Measurements from ENCODE around the gene FAM120B.
A peak's percentile ranks its signal among the peaks of the same experiment; 100 is the strongest.
"Not testable (repeated sequence)": the region's sequence is repeated elsewhere in the genome, so short reads cannot be mapped to it uniquely, and the experiment has no call there.

The FAM120B gene

DNA sequence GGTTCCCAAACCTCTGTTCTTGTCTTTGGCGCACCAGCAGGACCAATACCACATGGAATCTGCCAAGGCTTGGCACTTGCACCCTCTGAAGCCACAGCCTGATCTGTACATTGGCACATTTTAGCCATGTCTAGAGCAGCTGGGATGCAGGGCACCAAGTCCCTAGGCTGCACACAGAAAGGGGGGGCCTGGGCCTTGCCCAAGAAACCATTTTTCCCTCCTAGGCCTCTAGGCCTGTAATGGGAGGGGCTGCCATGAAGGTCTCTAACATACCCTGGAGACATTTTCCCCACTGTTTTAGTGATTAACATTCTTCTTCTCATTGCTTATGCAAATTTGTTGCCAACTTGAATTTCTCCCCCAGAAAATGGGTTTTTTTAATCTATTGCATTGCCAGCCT, 5.4 kb upstream of the FAM120B start:
- no peak for DNase-seq

DNA sequence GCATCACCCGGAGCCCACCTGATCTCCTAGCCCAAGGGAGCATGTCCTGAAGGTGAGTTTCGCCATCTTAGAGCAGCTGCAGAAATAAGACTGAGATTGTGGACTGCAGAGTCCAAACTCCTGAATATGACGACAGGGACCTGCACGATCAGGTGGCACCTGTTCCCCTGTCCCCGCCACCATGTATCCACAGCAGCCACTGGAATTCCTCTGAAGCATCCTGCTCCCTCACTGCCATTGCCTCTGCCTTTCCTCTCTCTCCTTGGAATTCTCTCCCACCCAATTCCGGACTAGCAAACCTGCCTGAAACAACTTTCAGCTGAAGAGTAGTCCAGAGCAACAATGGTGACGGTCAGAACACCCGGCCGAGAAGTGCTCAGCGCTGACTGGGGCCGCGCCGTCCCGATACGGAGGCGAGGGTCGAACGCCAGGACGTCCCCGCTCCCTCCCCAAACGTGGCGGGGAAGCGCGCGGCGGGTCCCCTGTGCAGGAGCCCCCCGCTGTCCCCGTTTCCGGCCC, 694 bp upstream of the FAM120B start:
- DNase-seq: no peak

DNA sequence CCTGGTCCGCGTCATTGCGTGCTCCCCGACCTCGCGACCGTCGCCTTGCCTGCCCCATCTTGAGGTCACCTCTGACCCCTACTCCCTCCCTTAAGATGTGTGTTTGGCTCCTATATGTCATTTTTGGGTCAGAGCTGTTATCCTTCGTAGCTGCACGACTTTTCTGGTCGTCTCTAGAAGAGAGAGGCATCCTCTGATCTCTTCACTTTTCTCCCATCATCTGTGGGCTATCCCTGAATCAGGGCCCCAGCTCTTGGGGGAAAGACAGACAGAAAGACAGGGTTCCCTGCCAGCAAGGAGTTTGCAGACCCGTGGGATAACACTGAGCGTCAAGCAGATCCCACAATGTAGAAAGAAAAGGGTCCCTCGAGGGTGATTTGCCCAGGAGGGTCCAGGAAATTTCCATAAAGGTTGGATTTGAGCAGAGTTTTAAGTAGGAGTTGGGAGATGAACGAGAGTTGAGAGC, 555 bp downstream of the FAM120B start:
- no peak for DNase-seq

DNA sequence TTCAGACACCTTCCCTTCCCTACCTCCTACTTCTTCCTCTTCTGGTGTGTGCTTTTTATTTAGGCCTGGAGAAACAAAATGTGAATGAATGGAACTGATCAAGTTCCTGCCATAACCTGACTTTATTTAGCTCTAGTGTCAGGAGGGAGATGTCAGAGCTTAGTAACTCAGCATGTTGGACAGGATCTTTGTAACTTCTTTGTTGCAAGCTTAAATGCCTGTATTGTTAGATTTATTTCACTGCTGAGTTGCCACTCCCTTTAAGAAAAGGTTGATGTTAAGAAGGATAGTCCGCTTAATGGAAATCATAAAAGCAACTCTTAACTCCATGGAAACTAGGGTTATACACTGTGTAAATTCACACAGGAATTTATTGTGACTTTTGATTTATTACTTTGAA, 2.2 kb downstream of the FAM120B start:
- DNase-seq: peak in 1 of 4 experiments; percentile 10

DNA sequence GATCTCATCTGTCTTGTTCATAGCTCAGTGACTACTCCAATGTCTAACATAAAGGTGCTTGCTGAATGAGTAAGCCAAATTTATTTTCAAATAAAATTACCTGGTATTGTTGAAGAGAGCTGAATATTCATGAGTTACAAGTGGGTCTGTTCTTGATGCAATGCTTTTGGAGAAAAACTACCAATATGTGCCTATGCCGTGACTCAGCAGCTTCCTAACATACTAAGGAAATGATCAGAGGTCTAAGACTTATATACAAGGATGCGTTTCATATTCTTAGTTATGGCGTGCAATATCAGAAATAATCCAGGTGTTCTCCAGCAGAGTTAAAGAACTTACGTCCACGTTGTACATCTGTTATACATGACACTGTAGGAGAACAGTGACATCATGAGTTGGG, 5.1 kb downstream of the FAM120B start:
- no peak for DNase-seq

DNA sequence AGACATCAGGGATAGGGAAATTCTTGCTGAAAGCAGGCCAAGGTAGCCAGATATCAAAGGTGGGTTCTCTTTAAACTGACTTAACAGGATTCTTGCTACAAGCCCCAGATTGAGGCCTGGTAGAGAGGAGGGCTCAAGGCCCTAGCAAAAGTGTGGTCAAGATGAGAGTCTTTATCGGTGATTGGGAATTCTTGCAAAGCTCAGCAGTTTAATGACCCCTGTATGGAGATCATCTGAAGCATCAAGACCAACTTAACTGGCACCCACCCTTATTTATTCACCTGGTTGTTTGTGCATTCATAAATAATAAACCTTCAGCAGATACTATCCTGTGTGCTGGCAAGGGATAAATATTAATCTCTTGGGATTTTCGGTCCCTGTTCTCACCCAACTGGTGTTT, 6.3 kb downstream of the FAM120B start:
- no peak for DNase-seq

DNA sequence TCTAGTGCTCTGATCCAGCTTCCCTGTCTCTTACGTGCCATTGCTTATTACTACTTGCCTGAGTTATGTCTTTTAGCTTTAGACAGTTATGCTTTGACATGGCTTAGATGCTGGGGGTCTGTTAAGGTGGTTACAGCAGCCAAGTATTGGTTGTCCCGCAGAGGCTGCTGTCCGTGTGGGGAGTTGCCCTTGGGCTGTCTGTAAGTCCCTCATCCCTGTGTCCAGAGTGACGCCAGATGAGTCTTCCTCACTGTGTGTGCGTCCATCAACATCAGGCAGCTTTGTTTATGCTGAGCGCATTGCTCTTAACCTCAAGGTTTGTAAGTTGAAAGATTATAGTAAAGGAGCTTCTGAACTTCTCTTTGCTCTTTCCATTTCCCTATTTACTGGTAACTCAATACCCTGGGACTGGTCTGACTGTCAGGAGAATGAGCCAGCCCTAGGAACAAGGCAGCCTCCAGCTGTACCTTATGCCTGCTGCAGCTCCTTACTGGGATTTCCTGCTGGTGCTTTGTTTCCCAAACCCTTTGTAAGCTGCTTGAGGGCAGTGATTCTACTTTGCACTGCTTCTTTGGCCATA, 7.2 kb downstream of the FAM120B start:
- DNase-seq: no peak

DNA sequence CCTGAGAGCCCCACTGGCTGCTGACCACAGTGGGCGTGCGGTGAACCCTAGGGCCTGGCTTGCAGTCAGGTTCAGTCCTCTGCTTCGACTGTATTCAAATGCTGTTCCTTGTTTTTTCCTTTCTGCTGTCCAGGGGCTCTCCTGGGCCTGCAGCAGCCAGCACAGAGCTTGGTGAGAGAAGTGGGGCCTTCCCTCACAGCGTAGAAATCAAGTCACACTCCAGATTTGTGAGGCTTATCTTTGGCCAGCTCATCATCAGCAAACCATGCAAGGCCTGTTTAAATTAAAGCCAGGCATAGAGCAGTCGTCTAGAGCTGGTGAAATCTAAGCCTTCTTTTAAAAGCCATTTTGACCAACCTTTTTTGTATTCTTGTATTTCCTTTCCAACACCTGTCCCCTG, 8.4 kb downstream of the FAM120B start:
- no peak for DNase-seq

DNA sequence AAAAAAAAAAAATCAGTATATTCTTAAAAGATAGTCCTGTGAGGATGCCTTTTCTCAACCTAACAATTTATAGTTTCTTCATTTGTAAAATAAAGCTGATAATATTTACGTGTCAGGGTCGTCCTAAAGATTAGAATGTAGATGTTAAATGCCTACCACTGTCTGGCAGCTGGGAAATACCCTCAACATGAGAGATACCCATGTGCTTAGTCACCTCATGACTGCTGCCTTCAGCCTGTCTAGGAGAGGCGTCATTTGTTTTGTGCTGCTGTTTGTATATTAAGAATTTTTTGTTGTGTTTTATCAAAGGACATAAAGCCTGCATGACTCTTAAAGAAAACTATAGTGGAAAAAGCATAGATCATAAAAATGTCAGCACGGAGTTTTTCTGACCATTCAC, 9.5 kb downstream of the FAM120B start:
- no peak for DNase-seq

DNA sequence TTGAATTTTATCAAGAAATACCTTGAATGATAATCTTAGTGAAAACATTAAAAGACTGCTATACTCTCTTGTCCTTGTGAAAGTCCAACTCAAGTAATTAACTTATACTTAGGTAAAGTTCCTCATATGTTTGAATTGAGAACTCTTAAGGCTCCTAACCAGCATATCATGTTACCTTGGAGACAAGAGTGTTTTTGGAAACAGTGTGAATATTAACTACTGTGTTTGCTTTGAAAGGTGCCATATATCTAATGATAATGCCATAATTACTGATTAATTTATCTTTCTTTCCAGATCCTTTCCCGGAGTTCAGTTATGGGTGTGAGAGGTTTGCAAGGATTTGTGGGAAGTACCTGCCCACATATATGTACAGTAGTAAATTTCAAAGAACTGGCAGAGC, 10.5 kb downstream of the FAM120B start:
- DNase-seq: no peak

DNA sequence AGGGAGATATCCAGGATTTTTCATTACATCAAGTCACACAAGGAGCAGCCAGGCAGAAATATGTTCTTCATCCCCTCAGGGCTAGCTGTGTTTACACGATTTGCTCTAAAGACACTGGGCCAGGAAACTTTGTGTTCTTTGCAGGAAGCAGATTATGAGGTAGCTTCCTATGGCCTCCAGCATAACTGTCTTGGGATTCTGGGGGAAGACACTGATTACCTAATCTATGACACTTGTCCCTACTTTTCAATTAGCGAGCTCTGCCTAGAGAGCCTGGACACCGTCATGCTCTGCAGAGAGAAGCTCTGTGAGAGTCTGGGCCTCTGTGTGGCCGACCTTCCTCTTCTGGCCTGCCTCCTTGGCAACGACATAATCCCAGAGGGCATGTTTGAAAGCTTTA, 11.2 kb downstream of the FAM120B start:
- DNase-seq: no peak

DNA sequence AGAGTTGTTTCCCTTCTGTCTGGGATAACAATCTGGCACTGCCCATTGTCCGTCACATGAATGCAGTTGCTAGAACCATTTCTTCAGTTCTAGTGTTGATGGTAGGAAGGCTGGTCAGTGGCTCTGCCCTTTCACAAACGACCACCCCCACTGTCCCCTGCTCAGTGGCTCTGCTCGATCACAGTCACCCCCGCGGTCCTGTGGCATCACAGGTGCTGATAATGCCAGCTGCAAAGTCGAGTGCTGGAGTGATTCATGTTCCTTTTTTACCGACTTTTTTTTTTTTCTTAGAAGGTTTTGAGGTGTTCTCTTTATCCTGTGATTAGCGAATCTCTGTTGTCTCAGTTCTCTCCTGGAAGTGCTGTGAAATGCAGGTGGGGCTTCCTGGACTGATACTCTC, 22.8 kb downstream of the FAM120B start:
- no peak for DNase-seq

DNA sequence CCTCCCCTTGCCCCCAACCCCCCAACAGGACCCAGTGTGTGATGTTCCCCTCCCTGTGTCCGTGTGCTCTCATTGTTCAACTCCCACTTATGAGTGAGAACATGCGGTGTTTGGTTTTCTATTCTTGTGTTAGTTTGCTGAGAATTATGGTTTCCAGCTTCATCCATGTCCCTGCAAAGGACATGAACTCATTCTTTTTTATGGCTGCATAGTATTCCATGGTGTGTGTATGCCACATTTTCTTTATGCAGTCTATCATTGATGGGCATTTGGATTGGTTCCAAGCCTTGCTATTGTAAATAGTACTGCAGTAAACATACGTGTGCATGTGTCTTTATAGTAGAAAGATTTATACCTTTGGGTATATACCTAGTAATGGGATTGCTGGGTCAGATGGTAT, 28.6 kb downstream of the FAM120B start:
- DNase-seq: not testable (repeated sequence)

DNA sequence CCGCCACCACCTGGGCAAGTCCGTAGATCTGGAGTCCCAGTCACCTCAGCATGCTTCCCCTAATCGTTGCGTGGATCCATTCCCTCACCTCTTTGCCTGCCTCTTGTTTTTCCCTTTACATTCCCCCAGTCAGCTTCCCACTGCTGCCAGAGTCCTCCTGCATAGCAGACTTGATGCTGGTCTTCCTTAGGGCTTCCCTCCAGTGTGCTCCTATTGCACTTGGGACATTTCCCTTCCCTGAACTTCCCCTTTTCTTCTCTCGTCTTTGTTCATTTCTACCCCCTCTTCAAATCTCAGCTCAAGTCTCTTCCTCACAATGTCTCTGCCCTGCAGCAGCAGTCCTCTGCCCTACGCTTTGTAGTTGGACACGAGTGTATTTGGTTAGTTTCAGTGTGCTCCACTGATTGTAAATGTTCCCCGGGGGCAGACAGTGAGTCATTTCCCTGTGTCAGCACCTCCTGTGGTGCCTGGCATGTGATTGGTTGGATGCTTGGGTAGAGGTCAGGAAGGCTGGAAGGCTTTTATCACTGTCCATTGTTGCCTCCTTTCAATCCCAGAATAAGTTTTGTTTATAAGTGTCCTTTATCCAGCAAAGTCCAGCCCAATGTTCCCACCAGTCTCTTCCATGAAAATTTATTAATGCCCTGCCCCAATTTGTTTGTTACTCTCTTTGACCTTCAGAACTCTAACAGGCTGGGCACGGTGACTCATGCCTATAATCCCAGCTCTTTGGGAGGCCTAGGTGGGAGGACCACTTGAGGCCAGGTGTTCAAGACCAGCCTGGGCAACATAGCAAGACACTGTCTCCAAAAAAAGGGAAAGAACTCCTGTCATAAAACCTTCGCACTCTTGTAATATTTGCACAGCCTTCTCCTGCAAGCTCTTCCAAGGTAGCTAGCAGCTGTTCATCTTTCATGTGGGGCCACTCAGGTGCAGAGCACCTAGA, 38.3 kb downstream of the FAM120B start:
- peak; percentile 60 to 77 (median 70) for DNase-seq

DNA sequence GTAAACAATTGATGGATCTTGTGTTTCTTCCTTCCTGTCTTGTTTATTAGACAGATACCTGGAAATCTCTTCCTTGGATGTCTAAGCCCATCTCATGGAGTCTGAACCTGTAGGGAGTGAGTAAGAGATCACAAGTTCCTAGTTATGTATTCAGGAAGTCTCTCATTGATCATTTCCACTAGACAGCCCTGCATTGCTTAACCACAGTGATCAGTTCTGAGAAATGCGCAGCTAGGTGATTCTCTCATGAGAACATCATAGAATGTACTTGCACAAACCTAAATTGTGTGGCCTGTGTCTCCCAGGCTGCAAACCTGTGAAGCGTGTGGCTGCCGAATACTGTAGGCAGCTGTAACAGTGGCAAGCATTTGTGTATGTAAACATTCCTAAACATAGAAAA, 39.1 kb downstream of the FAM120B start:
- peak in 2 of 4 experiments; percentile 9 to 17 for DNase-seq

DNA sequence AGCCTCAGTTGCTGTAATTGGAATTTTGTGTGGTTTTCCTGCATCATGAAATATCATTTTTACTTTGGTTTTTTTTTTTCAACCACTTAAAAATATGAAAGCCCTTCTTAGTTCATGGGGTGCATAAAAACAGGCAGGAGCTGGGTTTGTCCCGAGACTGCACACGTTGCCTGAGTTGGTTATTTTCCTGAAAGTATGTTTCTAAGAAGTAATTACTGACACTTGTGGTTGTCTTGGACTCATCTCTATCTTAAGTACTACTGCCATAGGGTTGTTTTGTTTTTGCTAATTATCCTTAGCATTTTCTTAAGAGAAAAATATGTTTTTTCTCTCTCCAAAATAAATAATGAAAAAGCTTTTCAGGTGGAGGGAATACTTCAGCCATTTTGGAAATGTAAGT, 40.1 kb downstream of the FAM120B start:
- DNase-seq: no peak

DNA sequence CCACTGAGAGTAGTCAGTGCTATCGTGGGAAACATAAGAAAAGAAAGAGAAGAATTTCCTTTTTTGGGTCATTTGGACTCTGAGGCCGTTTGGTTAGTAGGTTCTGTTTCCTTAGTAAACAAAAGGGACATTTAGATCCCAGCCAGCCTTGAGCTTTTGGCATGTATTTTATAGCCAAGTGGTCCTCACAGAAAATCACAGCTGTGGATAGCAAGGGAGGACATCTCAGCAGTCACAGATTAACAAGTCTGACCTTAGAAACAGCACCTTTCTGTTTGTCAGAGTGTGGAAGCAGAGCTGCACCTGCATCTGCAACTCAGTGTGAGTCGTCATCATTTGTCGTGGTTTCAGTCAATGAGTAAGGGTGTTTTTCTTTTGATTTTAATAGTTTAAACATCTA, 40.5 kb downstream of the FAM120B start:
- no peak for DNase-seq

DNA sequence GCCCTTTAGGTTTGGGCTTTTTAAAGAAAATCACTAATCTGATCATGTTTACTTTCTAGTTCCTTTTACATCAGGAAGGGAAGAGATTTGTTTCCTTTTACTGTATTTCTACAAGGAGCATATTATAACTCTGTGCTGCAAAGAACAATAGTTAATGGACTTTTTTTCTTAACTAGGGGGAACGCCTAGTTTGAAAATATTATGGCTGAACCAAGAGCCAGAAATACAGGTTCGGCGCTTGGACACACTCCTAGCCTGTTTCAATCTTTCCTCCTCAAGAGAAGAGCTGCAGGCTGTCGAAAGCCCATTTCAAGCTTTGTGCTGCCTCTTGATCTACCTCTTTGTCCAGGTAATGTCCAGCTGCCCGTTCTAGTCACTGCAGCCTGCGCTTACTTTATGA, 41.4 kb downstream of the FAM120B start:
- no peak for DNase-seq

DNA sequence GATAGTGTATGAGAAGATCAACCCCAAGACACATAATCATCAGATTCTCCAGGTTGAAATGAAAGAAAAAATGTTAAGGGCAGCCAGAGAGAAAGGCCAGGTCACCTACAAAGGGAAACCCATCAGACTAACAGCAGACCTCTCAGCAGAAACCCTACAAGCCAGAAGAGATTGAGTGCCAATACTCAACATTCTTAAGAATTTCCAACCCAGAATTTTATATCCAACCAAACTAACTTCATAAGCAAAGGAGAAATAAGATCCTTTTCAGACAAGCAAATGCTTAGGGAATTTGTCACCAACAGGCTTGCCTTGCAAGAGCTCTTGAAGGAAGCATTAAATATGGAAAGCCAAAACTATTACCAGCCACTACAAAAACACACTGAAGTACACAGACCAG, 44.9 kb downstream of the FAM120B start:
- not testable (repeated sequence) for DNase-seq

DNA sequence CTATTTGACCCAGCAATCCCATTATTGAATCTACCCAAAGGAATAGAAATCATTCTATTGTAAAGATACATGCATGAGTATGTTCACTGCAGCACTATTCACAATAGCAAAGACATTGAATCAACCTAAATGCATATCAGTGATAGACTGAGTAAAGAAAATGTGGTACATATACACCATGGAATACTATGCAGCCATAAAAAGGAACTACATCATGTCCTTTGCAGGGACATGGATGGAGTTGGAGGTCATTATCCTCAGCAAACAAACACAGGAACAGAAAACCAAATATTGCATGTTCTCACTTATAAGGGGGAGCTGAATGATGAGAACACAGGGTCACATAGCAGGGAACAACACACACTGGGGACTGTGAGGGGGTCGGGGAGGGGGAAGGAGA, 48.6 kb downstream of the FAM120B start:
- not testable (repeated sequence) for DNase-seq

DNA sequence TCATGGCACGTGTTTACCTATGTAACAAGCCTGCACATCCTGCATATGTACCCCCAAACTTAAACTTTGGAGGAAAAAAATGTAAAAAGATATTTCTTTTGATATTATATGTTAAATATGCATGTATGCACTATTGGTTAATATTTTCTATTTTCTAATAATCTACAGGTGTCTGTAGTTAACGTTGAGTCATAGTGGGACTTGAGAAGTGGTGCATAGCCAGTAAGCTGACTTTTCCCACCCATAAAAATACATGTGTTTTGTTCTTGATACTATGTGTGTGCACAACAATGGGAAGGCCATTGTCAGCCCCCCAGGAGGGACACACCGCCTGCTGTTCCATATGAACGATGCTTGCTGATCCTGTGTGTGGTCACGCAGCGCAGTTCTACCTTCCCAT, 49.1 kb downstream of the FAM120B start:
- DNase-seq: no peak

DNA sequence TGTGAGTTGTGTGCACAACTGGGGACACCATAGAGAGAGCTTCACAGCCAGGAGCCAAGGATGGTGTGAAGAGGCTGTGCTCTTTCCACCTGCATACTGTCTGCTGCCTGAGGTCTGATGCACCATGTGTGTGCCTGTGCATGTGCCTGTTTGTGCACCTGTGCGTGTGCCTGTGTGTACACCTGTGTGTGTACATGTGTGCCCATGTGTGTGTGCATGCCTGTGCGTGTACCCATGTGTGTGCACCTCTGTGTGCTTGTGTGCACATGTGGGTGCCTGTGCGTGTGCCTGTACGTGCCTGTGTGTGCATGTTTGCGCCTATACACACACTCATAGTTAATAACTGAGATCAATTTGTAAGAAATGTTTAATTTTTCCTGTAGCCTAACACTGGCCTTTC, 51.3 kb downstream of the FAM120B start:
- DNase-seq: no peak

DNA sequence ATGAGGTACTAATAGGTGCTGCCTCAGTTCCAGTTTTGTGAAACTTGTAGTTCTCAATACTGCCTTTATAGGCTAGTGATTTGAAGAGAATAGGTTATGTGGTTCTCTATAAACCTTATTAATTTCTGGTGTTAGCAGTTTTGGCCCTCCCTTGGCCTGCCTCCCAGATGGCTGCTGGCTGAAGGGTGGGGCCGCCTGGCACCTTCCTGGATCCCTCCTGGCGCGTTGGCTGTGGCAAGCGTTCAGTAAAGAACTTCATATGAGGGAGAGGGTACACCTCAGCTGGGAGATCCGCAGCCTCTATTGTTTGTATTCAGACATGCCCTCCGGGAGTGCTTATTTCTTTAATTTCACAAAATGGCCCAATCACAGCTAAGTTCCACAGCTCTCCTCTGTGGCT, 51.9 kb downstream of the FAM120B start:
- DNase-seq: no peak

DNA sequence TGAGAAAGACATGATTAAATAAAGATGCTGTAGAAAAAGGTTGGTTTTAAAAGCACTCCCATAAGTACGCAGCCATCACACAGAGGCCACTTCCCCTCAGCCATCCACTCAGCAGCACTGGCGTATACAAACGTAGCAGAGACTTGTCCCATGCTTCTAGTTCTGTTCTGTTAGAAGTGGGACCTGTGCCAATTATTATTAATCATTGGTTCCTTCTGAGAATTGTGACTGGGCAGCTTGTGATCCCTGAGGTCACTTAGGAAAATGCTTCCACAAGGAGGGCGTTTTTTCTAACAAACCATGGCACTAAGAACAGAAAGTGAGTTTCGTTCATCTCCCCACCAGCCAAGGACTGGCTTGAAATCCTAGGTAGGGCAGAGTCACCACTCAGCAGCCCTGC, 53.9 kb downstream of the FAM120B start:
- peak in 2 of 4 experiments; percentile 27 to 41 for DNase-seq
